GM12891 (cell line): ENCODE results near the gene ARFIP1.

ENCODE experiments used
- POLR2A ChIP-seq: IDR thresholded peaks from 2 replicates; pipeline ENCODE4 v1.6.1; 2011; ENCODE audit warnings: low read depth, low read length, control low read depth
- POLR2AphosphoS5 ChIP-seq: IDR thresholded peaks from 2 replicates; pipeline ENCODE4 v1.6.1; 2011; ENCODE audit warnings: low read depth, low read length, control low read depth
- POU2F2 ChIP-seq: IDR thresholded peaks from 2 replicates; pipeline ENCODE4 v1.6.1; 2011; ENCODE audit warnings: low read depth, mild to moderate bottlenecking, control low read depth, low read length, moderate library complexity
- TAF1 ChIP-seq: IDR thresholded peaks from 2 replicates; pipeline ENCODE4 v1.6.1; 2011; ENCODE audit warnings: low read depth, low read length, control low read depth

- TF ChIP-seq POLR2A: no peak
- TF ChIP-seq POLR2AphosphoS5: no peak
- TF ChIP-seq TAF1: no peak
- no peak for TF ChIP-seq POU2F2
These were observed 5.0 kb downstream of the ARFIP1 start for GRCh38 chr4:152784490-152785350.
